Hippocampal formation (tissue), 2 donors: ENCODE data around the gene NSDHL.
A peak's percentile ranks its signal among the peaks of the same experiment; 100 is the strongest.

Experiments used
- DNase-seq, 2 donors: peaks; one replicate each; lab custom pipeline; 2025; lab: John Stamatoyannopoulos, UW

Gene NSDHL

GRCh38 chrX:152913346-152913745, 82.5 kb downstream of the NSDHL start:
- DNase-seq: no peak

DNA sequence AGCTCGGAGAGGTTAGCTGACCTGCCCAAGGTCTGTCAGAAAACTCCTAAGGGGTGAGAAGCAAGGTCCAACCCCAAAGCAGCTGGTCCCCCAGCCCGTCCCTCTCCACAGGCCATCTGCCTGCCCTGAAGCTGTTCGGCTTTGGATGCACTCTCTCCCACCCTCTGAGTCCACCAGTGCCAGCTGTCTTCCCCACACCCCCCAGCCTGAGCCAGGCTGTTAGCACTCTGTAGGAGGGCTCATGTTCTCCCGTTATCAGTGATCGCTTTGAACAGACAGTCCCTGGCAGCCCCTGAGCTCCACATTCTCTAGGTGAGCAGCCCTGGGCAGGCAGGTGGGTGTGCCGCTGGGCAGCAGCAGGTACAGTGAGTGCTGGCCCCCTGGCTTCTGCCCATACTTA, 83.0 kb downstream of the NSDHL start:
- DNase-seq: no peak

DNA sequence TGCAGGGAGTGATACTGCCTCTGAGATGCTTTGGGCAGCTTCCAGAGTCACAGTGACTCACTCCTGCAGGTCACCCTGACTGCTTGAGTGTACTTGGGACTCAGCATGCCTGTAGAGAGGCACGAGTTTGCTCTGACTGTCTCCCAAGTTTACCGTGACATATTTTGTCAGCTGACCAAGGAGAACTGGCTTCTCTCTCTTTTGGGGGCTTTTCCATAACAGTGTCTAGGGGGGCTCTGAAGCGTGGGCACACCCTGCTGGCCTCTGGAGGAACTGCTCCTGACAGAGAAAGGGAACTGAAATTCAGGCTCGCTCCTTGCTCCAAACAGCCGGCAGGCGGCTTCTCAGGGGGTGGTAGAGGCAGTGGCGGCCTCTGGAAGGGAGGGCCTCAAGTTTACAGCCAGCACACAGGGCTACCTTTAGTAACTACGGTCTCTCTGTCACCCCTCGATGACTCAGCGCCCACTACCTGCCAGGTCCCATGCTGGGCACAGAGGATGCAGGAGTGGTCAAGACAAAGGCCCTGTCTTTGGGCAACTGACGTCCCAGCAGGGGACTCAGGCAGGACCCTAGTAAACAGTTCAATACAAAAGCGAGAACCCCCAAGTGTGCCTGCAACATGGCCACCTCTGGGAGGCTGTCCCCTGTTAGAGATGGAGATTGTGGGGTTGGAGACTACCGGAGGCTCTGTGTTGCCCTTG, 84.8 kb downstream of the NSDHL start:
- DNase-seq: peak in 1 of 2 donors; percentile 1

DNA sequence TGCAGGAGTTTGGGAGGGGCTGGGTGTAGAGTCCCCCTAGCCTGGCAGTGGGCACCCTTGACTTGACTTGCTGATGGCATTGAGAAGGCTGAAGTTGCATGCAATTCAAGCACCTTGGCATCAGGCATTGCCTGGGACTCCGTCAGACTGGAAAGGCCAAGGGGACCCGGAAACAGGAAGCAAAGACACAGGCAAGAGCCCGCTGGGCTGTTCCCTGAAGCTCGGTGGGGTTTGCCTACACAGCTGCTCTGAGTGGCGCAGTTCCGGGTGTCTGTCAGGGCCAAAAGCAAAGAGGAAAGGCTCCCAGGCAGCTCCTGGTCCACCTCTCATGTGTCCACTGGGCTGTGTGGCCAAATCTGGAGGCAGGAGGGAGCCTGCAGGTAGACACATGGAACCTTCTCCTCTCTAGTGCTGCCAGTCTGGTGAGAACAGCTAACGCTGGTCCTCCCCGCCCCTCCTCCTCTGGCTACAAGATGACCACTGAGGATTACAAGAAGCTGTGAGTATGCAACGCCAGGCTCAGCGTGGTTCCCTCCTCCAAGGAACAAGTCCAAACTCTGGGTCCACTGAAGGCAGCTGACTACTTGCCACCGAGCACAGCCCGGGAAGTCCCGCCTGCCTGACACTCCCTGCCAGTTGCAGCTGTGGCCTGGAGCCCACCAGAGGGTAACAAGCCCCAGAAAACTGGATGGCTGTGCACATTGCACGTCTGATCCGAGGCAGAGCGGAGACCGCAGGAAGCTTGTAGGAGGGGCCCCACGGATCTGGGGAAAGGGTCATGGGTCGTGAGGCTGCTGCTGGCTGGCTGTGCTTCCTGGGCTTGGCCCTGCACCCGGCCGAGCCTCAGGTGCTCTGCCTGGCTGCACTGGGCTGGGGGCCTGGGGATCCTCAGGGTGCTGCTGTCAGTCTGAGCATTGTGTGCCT, 87.1 kb downstream of the NSDHL start:
- DNase-seq: peak in 1 of 2 donors; percentile 18

GRCh38 chrX:152918707-152919106, 87.8 kb downstream of the NSDHL start:
- no peak for DNase-seq
